ENCODE data around the gene COX11.

GRCh38 chr17:54990118-54990517 lies 21.7 kb upstream of the COX11 start:
- no peak for TF ChIP-seq POLR2A (IDR thresholded peaks at IDR 0.05)
- TF ChIP-seq CTCF (IDR thresholded peaks at IDR 0.05) = no peak
